H1 (cell line): Measurements from ENCODE around the gene GABRR1. TPM values are rescaled to one million over a fixed set of nuclear protein-coding genes. Genes with fewer than 3 reads are reported as not detected.
A peak's percentile ranks its signal among the peaks of the same experiment; 100 is the strongest.

Source experiments
- CTCF ChIA-PET: fragments of 300-600 bp; sonication (Branson Sonifier 250); formaldehyde crosslinking; loops from one replicate; lab custom pipeline; 2021; ENCODE audit not compliant: partially characterized antibody; lab: Charles Lee
- POLR2A ChIA-PET: fragments of 300-600 bp; sonication (Branson Sonifier 250); formaldehyde crosslinking; loops from one replicate; lab custom pipeline; 2021; ENCODE audit warnings: inconsistent platforms; ENCODE audit not compliant: partially characterized antibody; lab: Charles Lee
- DNase-seq, 2 experiments: peaks; one replicate each; pipeline versions ENCODE4 v3.0.0 to v3.0.0-alpha.2; 2010 to 2022; ENCODE audit warnings: low spot score in 2 of 2, low read depth in 1 of 2, mixed read lengths in 1 of 2
- FAIRE-seq: peaks from 2 replicates; lab custom pipeline; 2011; peaks lifted over from hg19 to GRCh38; lab: Jason Lieb, UNC
- H2AFZ ChIP-seq: 2 replicates; pipeline ENCODE4 v1.8.1; 2012; ENCODE audit warnings: low read length, inconsistent platforms
- H2AK5ac ChIP-seq: 2 replicates; pipeline ENCODE4 v1.6.1; 2013; ENCODE audit warnings: low read depth, low read length
- H2BK120ac ChIP-seq: replicated peaks from 2 replicates; pipeline ENCODE3; 2013; ENCODE audit warnings: low read depth, low read length, inconsistent platforms
- H2BK12ac ChIP-seq: 2 replicates; pipeline ENCODE4 v1.6.1; 2013; ENCODE audit warnings: low read depth, low read length
- H2BK15ac ChIP-seq: 2 replicates; pipeline ENCODE4 v1.6.1; 2013; ENCODE audit warnings: low read length
- H2BK20ac ChIP-seq: 2 replicates; pipeline ENCODE4 v1.6.1; 2013; ENCODE audit warnings: low read length
- H2BK5ac ChIP-seq: 2 replicates; pipeline ENCODE4 v1.6.1; 2013; ENCODE audit warnings: low read depth, low read length
- H3K14ac ChIP-seq: 2 replicates; pipeline ENCODE4 v1.6.1; 2013; ENCODE audit warnings: inconsistent platforms; ENCODE audit not compliant: insufficient read length
- H3K18ac ChIP-seq: 2 replicates; pipeline ENCODE4 v1.6.1; 2013; ENCODE audit warnings: low read length; ENCODE audit errors: extremely low read depth
- H3K23ac ChIP-seq: 2 replicates; pipeline ENCODE4 v1.6.1; 2013; ENCODE audit warnings: inconsistent platforms; ENCODE audit not compliant: insufficient read length
- H3K23me2 ChIP-seq: 2 replicates; pipeline ENCODE4 v1.6.1; 2013; ENCODE audit warnings: low read depth, low read length
- H3K27ac ChIP-seq: 2 replicates; pipeline ENCODE4 v1.6.1; 2011; ENCODE audit warnings: low read depth, low read length, inconsistent platforms
- H3K27me3 ChIP-seq, 4 experiments: replicated peaks in 1 of 4; 1 replicate in 1 of 4; 2 replicates in 3 of 4; pipeline versions ENCODE4 v1.6.1 to v1.8.1; 2011 to 2013; ENCODE audit warnings: low read length in 3 of 4, mild to moderate bottlenecking in 3 of 4, inconsistent platforms in 2 of 4, mixed read lengths in 2 of 4, moderate library complexity in 1 of 4; ENCODE audit not compliant: control insufficient read depth in 3 of 4, insufficient read depth in 3 of 4; ENCODE audit errors: extremely low read depth in 1 of 4
- H3K36me3 ChIP-seq, 4 experiments: 2 replicates each; pipeline versions ENCODE4 v1.6.1 to v1.8.1; 2011 to 2013; ENCODE audit warnings: mild to moderate bottlenecking in 4 of 4, low read length in 3 of 4, moderate library complexity in 2 of 4, control low read depth in 1 of 4, inconsistent platforms in 1 of 4; ENCODE audit not compliant: insufficient read depth in 4 of 4, control insufficient read depth in 2 of 4
- H3K4ac ChIP-seq: replicated peaks from 2 replicates; pipeline ENCODE3; 2013; ENCODE audit warnings: low read length, low read depth, mixed read lengths, inconsistent platforms; ENCODE audit not compliant: insufficient read length
- H3K4me1 ChIP-seq, 4 experiments: replicated peaks in 1 of 4; 1 replicate in 1 of 4; 2 replicates in 3 of 4; pipeline versions ENCODE4 v1.6.1 to v1.8.1; 2011 to 2013; ENCODE audit warnings: low read length in 3 of 4, inconsistent platforms in 2 of 4, mixed read lengths in 1 of 4; ENCODE audit not compliant: insufficient read depth in 4 of 4, control insufficient read depth in 3 of 4
- H3K4me2 ChIP-seq, 2 experiments: 2 replicates each; pipeline versions ENCODE4 v1.6.1 to v1.8.1; 2011 to 2013; ENCODE audit warnings: low read depth in 2 of 2, low read length in 2 of 2, control low read depth in 1 of 2, inconsistent platforms in 1 of 2, mild to moderate bottlenecking in 1 of 2; ENCODE audit not compliant: insufficient read depth in 1 of 2
- H3K4me3 ChIP-seq, 4 experiments: fragments of 200-600, 300-600 bp in 1 of 4; sonication (generic), shearing (Covaris generic), sonication (Bioruptor Twin) in 1 of 4; 2 replicates each; pipeline versions ENCODE4 v1.5.1 to v1.8.1; 2011 to 2016; ENCODE audit warnings: low read length in 4 of 4, low read depth in 3 of 4, control low read depth in 2 of 4, inconsistent platforms in 2 of 4, mild to moderate bottlenecking in 2 of 4, mixed read lengths in 1 of 4, moderate library complexity in 1 of 4; ENCODE audit not compliant: insufficient read depth in 2 of 4; ENCODE audit errors: extremely low read depth in 1 of 4
- H3K56ac ChIP-seq: replicated peaks from 2 replicates; pipeline ENCODE3; 2013; ENCODE audit warnings: low read depth, mild to moderate bottlenecking, mixed read lengths, low read length, inconsistent platforms; ENCODE audit not compliant: insufficient read length
- H3K79me1 ChIP-seq: 2 replicates; pipeline ENCODE4 v1.6.1; 2013; ENCODE audit warnings: low read depth, low read length, control low read depth
- H3K79me2 ChIP-seq, 2 experiments: 2 replicates each; pipeline versions ENCODE4 v1.6.1 to v1.8.1; 2012 to 2013; ENCODE audit warnings: low read length in 2 of 2, mild to moderate bottlenecking in 2 of 2, inconsistent platforms in 1 of 2; ENCODE audit not compliant: insufficient read depth in 2 of 2, control insufficient read depth in 1 of 2
- H3K9ac ChIP-seq, 4 experiments: replicated peaks in 1 of 4; 1 replicate in 1 of 4; 2 replicates in 3 of 4; pipeline versions ENCODE4 v1.6.1 to v1.8.1; 2011 to 2013; ENCODE audit warnings: low read depth in 3 of 4, low read length in 3 of 4, control low read depth in 2 of 4, mild to moderate bottlenecking in 2 of 4, moderate library complexity in 2 of 4, inconsistent platforms in 1 of 4; ENCODE audit errors: extremely low read depth in 1 of 4
- H3K9me3 ChIP-seq, 2 experiments: 2 replicates each; pipeline versions ENCODE4 v1.6.1 to v1.8.1; 2012 to 2013; ENCODE audit warnings: mild to moderate bottlenecking in 2 of 2, moderate library complexity in 2 of 2, control low read depth in 1 of 2, inconsistent platforms in 1 of 2, low read depth in 1 of 2, low read length in 1 of 2, mixed read lengths in 1 of 2; ENCODE audit not compliant: insufficient read depth in 2 of 2
- H4K20me1 ChIP-seq, 2 experiments: replicated peaks in 1 of 2; 2 replicates each; pipeline versions ENCODE3 to v1.8.1; 2011 to 2013; ENCODE audit warnings: inconsistent platforms in 2 of 2, low read length in 2 of 2, mild to moderate bottlenecking in 1 of 2; ENCODE audit not compliant: insufficient read depth in 2 of 2, control insufficient read depth in 1 of 2
- H4K5ac ChIP-seq: 2 replicates; pipeline ENCODE4 v1.6.1; 2013; ENCODE audit warnings: low read length, low read depth, mixed read lengths, inconsistent platforms; ENCODE audit not compliant: insufficient read length
- H4K8ac ChIP-seq: 2 replicates; pipeline ENCODE4 v1.8.0; 2013; ENCODE audit warnings: mild to moderate bottlenecking, moderate library complexity, low read length, inconsistent platforms; ENCODE audit not compliant: insufficient read depth; ENCODE audit errors: extremely low read depth
- H4K91ac ChIP-seq: replicated peaks from 2 replicates; pipeline ENCODE3; 2013; ENCODE audit warnings: low read length, mixed read lengths, inconsistent platforms; ENCODE audit not compliant: insufficient read length
- ASH2L ChIP-seq: fragments of 200-600, 300-600 bp; sonication (generic); IDR thresholded peaks from one replicate; pipeline ENCODE4 v1.7.1; 2017; ENCODE audit warnings: low read length
- ATF3 ChIP-seq: IDR thresholded peaks from 2 replicates; pipeline ENCODE4 v1.6.1; 2011; ENCODE audit warnings: low read depth, mild to moderate bottlenecking, low read length; ENCODE audit not compliant: insufficient read depth
- BCL11A ChIP-seq, 2 experiments: IDR thresholded peaks; one replicate each; pipeline ENCODE4 v1.6.1; 2011; ENCODE audit warnings: low read depth in 2 of 2, low read length in 2 of 2, mild to moderate bottlenecking in 2 of 2
- GTF2F1 ChIP-seq: IDR thresholded peaks from 2 replicates; pipeline ENCODE4 v1.6.1; 2012; ENCODE audit warnings: low read depth, low read length, improper control_type of control experiment, borderline replicate concordance
- KDM4A ChIP-seq: IDR thresholded peaks from one replicate; pipeline ENCODE4 v1.7.1; 2012; ENCODE audit warnings: low read depth, mild to moderate bottlenecking, moderate library complexity, low read length, inconsistent platforms; ENCODE audit not compliant: severe bottlenecking
- RAD21 ChIP-seq, 2 experiments: IDR thresholded peaks in 1 of 2; conservative IDR thresholded peaks in 1 of 2; 2 replicates each; pipeline ENCODE4 v1.6.1; 2011; ENCODE audit warnings: low read depth in 2 of 2, low read length in 2 of 2, improper control_type of control experiment in 1 of 2, inconsistent platforms in 1 of 2, mild to moderate bottlenecking in 1 of 2, moderate library complexity in 1 of 2
- RFX5 ChIP-seq: IDR thresholded peaks from 2 replicates; pipeline ENCODE4 v1.6.1; 2011; ENCODE audit warnings: low read depth, low read length, improper control_type of control experiment, borderline replicate concordance
- SIN3A ChIP-seq, 2 experiments: IDR thresholded peaks in 1 of 2; conservative IDR thresholded peaks in 1 of 2; 2 replicates each; pipeline ENCODE4 v1.6.1; 2011 to 2012; ENCODE audit warnings: low read length in 2 of 2, improper control_type of control experiment in 1 of 2, low read depth in 1 of 2, mild to moderate bottlenecking in 1 of 2
- WGBS, 2 experiments: shearing (Covaris generic) in 1 of 2; methylation state at CpG; one replicate each; pipeline versions ENCODE4 v1.1.6 to v1.1.7; 2013 to 2015; ENCODE audit warnings: low lambda C conversion rate in 2 of 2, mixed read lengths in 2 of 2, inconsistent platforms in 1 of 2, low coverage in 1 of 2, missing lambda C conversion rate in 1 of 2; ENCODE audit not compliant: insufficient replicate concordance in 2 of 2, insufficient coverage in 1 of 2, insufficient read length in 1 of 2; ENCODE audit errors: extremely low coverage in 1 of 2, missing lambda C conversion rate in 1 of 2; 5-methylcytosine and 5-hydroxymethylcytosine counted together
- polyA plus RNA-seq, 7 experiments: library from polyadenylated mRNA; depleted of rRNA in 3 of 7; stranded (reverse) in 5 of 7; unstranded in 2 of 7; fragments of >200 nt in 5 of 7; fragments of 200-250 nt in 2 of 7; gene quantifications; 1 replicate in 5 of 7; 2 replicates in 1 of 7; 4 replicates in 1 of 7; pipeline versions ENCODE4 v1.2.1 to v1.2.3, GENCODE V29; 2011 to 2013; ENCODE audit warnings: missing spikeins in 2 of 7, mixed read lengths in 2 of 7
- total RNA-seq: library from RNA; stranded (reverse); fragmentation: NEBNext Ultra II Directional; extraction: Animal tissue kit (Norgen Biotek cat#: 25700); gene quantifications from 2 replicates; pipeline ENCODE4 v1.2.1, GENCODE V29; 2021

Gene GABRR1
- total and polyA plus RNA-seq, 2 of the 8 experiments (the other 6 are each of a cell fraction or from before 2014, with no cell fraction given), result 0.60 to 0.63 TPM

DNA sequence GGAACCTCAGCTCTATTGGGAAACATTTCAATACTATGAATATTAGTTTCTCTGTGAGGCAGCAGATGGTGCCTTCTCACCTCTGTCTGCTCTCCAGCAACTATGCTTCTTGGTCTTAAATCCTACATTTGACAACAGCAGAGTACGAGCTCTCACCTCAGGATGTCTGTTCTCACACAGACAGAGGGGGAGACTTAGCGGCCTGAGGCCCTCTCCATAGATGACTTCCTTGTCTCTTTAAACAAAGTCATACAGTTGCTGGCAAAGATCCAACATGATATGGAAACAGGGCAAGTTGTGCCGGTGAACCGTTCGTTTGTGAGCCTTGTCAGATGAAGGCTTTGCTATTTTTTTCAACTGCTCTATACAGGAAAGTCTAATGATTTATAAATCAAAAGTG is 43.7 kb upstream of the GABRR1 start:
- Histone ChIP-seq H4K91ac (no peak overlapping the region), H3K23ac (no peak overlapping the region), H3K9me3 (no peaks in the 10 kb centered on the region), H3K27me3 (no peaks in the 10 kb centered on the region), H3K4me2 (no peak overlapping the region), H2AFZ (no peak overlapping the region), H3K23me2 (no peaks in the 10 kb centered on the region), H3K18ac (no peak overlapping the region), H3K27ac (no peak overlapping the region), H2BK20ac (no peak overlapping the region), H3K79me1 (no peaks in the 10 kb centered on the region), H2BK120ac (no peak overlapping the region), H2BK12ac (no peak overlapping the region), H3K9ac (no peak overlapping the region), H3K79me2 (no peaks in the 10 kb centered on the region), H2BK15ac (no peak overlapping the region), H4K20me1 (no peaks in the 10 kb centered on the region), H3K4me1 (no peaks in the 10 kb centered on the region), H3K56ac (no peak overlapping the region), H3K36me3 (no peaks in the 10 kb centered on the region), H4K5ac (no peak overlapping the region), H2BK5ac (no peak overlapping the region), H3K14ac (no peak overlapping the region), H3K4me3 (no peak overlapping the region), H3K4ac (no peak overlapping the region), H4K8ac (no peak overlapping the region), H2AK5ac (no peak overlapping the region)
- DNase-seq (peak in 1 of 2 experiments; percentile 32), FAIRE-seq (no peak)
- CTCF ChIA-PET, result interaction anchor here (0.9 to 2.0 kb wide), 7 partner anchors 10 to 352 kb away, joined by 3 to 8 read pairs (median 3); no protein-coding TSS in a partner anchor
- WGBS, 2 experiments, result 82% methylated on average over 5 of the region's 5 CpGs; no CpG with 5 or more reads in 1 of the 2 experiments
- POLR2A ChIA-PET, result no interaction called here
- no peak for TF ChIP-seq RFX5
- no peak for TF ChIP-seq GTF2F1
- no peak for TF ChIP-seq RAD21 (IDR thresholded peaks at IDR 0.05 in 1 of 2, conservative IDR thresholded peaks at IDR 0.05 in 1 of 2; ENCODE audit: low read depth in 2 of 2, low read length in 2 of 2)
- TF ChIP-seq KDM4A, result no peak
- TF ChIP-seq ATF3, result no peak
- no peak for TF ChIP-seq SIN3A (conservative IDR thresholded peaks at IDR 0.05 in 1 of 2, IDR thresholded peaks at IDR 0.05 in 1 of 2; ENCODE audit: low read depth in 1 of 2, low read length in 2 of 2)
- TF ChIP-seq ASH2L, result no peak
- TF ChIP-seq BCL11A (IDR thresholded peaks at IDR 0.05; ENCODE audit: low read depth in 2 of 2, low read length in 2 of 2), result no peak
